NB4 (cell line): ENCODE measurements around the gene MEGF6.

Source experiments
- DNase-seq: peaks from one replicate; pipeline ENCODE4 v3.0.0; 2010; ENCODE audit warnings: low read depth
- H3K4me3 ChIP-seq: one replicate; pipeline ENCODE4 v1.5.1; 2011; ENCODE audit warnings: mild to moderate bottlenecking, low read depth, low read length, moderate library complexity
- MYC ChIP-seq: IDR thresholded peaks from 2 replicates; pipeline ENCODE4 v1.6.1; 2011; ENCODE audit warnings: low read depth, low read length
- POLR2A ChIP-seq: IDR thresholded peaks from 2 replicates; pipeline ENCODE4 v1.6.1; 2011; ENCODE audit warnings: mild to moderate bottlenecking; ENCODE audit not compliant: insufficient read length; ENCODE audit errors: extremely low read depth
- TF ChIP-seq, protein P1 (sequence below): IDR thresholded peaks from one replicate; pipeline ENCODE4 v1.5.1; 2012; ENCODE audit warnings: low read depth, low read length
- TF ChIP-seq, protein P2 (sequence below): IDR thresholded peaks from 2 replicates; pipeline ENCODE4 v1.6.1; 2011; ENCODE audit warnings: low read depth, low read length

The MEGF6 gene

GRCh38 chr1:3566003-3566885 is 45.1 kb downstream of the MEGF6 start:
- no peak for TF ChIP-seq POLR2A
- TF ChIP-seq, protein P1, sequence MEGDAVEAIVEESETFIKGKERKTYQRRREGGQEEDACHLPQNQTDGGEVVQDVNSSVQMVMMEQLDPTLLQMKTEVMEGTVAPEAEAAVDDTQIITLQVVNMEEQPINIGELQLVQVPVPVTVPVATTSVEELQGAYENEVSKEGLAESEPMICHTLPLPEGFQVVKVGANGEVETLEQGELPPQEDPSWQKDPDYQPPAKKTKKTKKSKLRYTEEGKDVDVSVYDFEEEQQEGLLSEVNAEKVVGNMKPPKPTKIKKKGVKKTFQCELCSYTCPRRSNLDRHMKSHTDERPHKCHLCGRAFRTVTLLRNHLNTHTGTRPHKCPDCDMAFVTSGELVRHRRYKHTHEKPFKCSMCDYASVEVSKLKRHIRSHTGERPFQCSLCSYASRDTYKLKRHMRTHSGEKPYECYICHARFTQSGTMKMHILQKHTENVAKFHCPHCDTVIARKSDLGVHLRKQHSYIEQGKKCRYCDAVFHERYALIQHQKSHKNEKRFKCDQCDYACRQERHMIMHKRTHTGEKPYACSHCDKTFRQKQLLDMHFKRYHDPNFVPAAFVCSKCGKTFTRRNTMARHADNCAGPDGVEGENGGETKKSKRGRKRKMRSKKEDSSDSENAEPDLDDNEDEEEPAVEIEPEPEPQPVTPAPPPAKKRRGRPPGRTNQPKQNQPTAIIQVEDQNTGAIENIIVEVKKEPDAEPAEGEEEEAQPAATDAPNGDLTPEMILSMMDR: no peak

DNA sequence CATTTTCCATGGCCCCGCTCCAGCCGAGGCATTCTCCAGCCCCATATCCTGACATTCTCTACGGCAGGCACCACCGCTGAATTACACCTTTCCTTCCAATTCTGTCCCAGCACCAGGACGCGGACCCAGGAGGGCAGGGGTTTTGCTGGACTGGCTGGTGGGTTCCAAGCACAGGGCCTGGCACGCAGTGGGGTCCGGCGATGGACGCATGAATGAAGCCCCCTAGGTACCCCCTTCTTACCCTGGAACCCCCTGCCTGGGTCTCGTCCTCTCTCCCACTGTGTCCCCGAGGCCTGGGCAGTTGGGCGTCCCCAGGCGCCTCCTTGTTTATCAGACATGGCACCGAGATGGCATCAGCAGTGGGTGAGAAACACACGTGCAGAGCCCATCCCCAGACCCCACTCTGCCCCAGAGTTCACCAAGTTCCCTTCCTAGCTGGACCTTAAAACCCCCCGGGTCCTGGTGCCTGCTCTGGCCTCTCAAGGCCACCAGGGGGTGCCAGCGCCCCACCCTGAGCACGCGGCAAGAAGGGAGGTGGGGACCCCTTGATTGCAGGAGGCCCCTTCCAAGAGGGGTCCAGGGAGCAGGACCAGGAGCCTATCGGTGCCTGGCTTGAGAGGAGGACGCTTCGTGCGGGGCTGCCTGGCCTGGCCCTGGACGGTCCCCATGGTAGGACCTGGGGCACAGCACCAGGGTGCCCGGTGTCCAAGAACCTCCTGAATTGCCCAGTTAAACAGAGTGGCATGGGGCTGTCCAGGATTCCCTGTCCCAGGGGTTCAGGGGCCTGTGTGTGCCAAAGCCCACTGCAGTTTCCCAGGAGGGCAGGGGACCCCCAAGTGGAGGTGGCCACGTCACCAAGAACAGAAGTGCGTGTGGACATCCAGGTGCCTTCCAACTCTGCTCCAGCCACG is 46.1 kb downstream of the MEGF6 start:
- DNase-seq: peak; percentile 58
- H3K4me3 ChIP-seq: no peak overlapping the region
- TF ChIP-seq, protein P2, sequence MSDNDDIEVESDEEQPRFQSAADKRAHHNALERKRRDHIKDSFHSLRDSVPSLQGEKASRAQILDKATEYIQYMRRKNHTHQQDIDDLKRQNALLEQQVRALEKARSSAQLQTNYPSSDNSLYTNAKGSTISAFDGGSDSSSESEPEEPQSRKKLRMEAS: peak; percentile 65
- TF ChIP-seq POLR2A (no peak), MYC (peak; percentile 70)
- TF ChIP-seq, protein P1: peak; percentile 81

More at GRCh38 chr1:3566003-3566885, 45.1 kb downstream of the MEGF6 start:
- H3K4me3 ChIP-seq: no peak overlapping the region
- no peak for DNase-seq

DNA sequence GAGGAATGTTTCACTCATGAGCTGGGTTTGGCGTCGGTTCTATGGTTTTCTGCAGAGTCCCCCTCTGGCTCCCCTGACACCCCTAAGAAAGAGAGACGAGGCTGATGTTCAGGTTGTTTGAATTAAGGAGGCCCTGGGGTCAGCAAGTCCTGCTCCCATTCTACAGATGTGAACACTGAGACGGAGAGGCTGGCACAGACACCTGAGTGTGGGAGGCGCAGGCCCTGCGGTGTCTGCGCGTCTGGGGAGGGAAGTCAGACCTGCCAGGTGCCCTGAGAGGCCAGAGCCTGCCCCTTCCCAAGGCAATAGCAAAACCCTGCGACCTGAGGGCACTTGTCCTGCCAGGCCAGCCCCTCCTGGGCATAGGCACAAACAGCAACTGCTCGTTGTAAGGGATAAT is 47.7 kb downstream of the MEGF6 start:
- no peak for TF ChIP-seq MYC
- TF ChIP-seq, protein P2: no peak
- TF ChIP-seq, protein P1: no peak
- TF ChIP-seq POLR2A: no peak
- H3K4me3 ChIP-seq: no peak overlapping the region
- no peak for DNase-seq

GRCh38 chr1:3563125-3563524 is 48.2 kb downstream of the MEGF6 start:
- TF ChIP-seq POLR2A (no peak), MYC (no peak)
- TF ChIP-seq, protein P2: no peak
- TF ChIP-seq, protein P1: no peak
- no peak for DNase-seq
- no peak overlapping the region for H3K4me3 ChIP-seq

- TF ChIP-seq, protein P1: no peak
- TF ChIP-seq MYC (no peak), POLR2A (no peak)
- TF ChIP-seq, protein P2: no peak
- no peak overlapping the region for H3K4me3 ChIP-seq
- no peak for DNase-seq
Observed at GRCh38 chr1:3562712-3563111, 48.6 kb downstream of the MEGF6 start.
